CD14-positive monocyte (primary cell): ENCODE results near the gene ATG10. TPM values are rescaled to one million over a fixed set of nuclear protein-coding genes. Genes with fewer than 3 reads are reported as not detected.

Source experiments
- DNase-seq, 3 donors: peaks; one replicate each; pipeline ENCODE4 v3.0.0-alpha.2; 2011 to 2022
- H2AFZ ChIP-seq: 2 replicates; pipeline ENCODE4 v1.6.0; 2012; ENCODE audit warnings: mild to moderate bottlenecking, low read depth, low read length, inconsistent platforms; ENCODE audit not compliant: insufficient read depth, poor library complexity, severe bottlenecking
- H3K27ac ChIP-seq, 2 donors: 1 replicate in 1 of 2; 2 replicates in 1 of 2; pipeline ENCODE4 v1.5.1; 2012 to 2013; ENCODE audit warnings: low read length in 2 of 2, control low read depth in 1 of 2, inconsistent platforms in 1 of 2, low read depth in 1 of 2, mild to moderate bottlenecking in 1 of 2
- H3K27me3 ChIP-seq, 2 donors: one replicate each; pipeline versions ENCODE4 v1.6.0 to v1.6.1; 2011 to 2013; ENCODE audit warnings: low read length in 2 of 2; ENCODE audit not compliant: control insufficient read depth in 2 of 2, insufficient read depth in 2 of 2
- H3K36me3 ChIP-seq, 2 donors: replicated peaks in 1 of 2; 1 replicate in 1 of 2; 2 replicates in 1 of 2; pipeline versions ENCODE4 v1.5.1 to v1.6.1; 2012 to 2013; ENCODE audit warnings: low read length in 2 of 2, control low read depth in 1 of 2, inconsistent platforms in 1 of 2, mild to moderate bottlenecking in 1 of 2; ENCODE audit not compliant: insufficient read depth in 2 of 2, control insufficient read depth in 1 of 2
- H3K4me1 ChIP-seq, 2 donors: 1 replicate in 1 of 2; 2 replicates in 1 of 2; pipeline versions ENCODE4 v1.5.1 to v1.6.1; 2012 to 2013; ENCODE audit warnings: low read length in 2 of 2, control low read depth in 1 of 2, inconsistent platforms in 1 of 2, mild to moderate bottlenecking in 1 of 2, moderate library complexity in 1 of 2; ENCODE audit not compliant: insufficient read depth in 2 of 2, control insufficient read depth in 1 of 2
- H3K4me2 ChIP-seq: replicated peaks from 2 replicates; pipeline ENCODE3; 2012; ENCODE audit warnings: low read length, moderate library complexity, mild to moderate bottlenecking; ENCODE audit not compliant: poor library complexity, severe bottlenecking; ENCODE audit errors: extremely low read depth
- H3K4me3 ChIP-seq, 3 experiments: fragments of 200-600 bp in 1 of 3; sonication (generic) in 1 of 3; replicated peaks in 1 of 3; 1 replicate in 2 of 3; 2 replicates in 1 of 3; pipeline ENCODE4 v1.5.1; 2011 to 2013; ENCODE audit warnings: low read length in 3 of 3, mild to moderate bottlenecking in 3 of 3, control low read depth in 2 of 3, low read depth in 2 of 3, inconsistent platforms in 1 of 3, moderate library complexity in 1 of 3
- H3K79me2 ChIP-seq: 2 replicates; pipeline ENCODE4 v1.6.0; 2012; ENCODE audit warnings: mild to moderate bottlenecking, control low read depth, inconsistent platforms, low read length, moderate library complexity; ENCODE audit not compliant: insufficient read depth
- H3K9ac ChIP-seq: 2 replicates; pipeline ENCODE4 v1.6.0; 2017; ENCODE audit warnings: low read length, mild to moderate bottlenecking; ENCODE audit not compliant: insufficient read depth, poor library complexity, severe bottlenecking
- H3K9me3 ChIP-seq, 2 donors: replicated peaks in 1 of 2; 1 replicate in 1 of 2; 2 replicates in 1 of 2; pipeline versions ENCODE4 v1.5.1 to v1.6.1; 2012 to 2013; ENCODE audit warnings: low read length in 2 of 2, control low read depth in 1 of 2; ENCODE audit not compliant: control insufficient read depth in 1 of 2, insufficient read depth in 1 of 2
- H4K20me1 ChIP-seq: 2 replicates; pipeline ENCODE4 v1.6.0; 2012; ENCODE audit warnings: mild to moderate bottlenecking, low read length, control low read depth, moderate library complexity; ENCODE audit not compliant: insufficient read depth
- H3K27ac Mint-ChIP-seq, 7 donors: one replicate each; pipeline ENCODE4 v1.8.0; 2020; ENCODE audit warnings: mild to moderate bottlenecking in 7 of 7, mixed read lengths in 7 of 7, moderate library complexity in 6 of 7, inconsistent platforms in 2 of 7
- H3K27me3 Mint-ChIP-seq, 3 donors: one replicate each; pipeline ENCODE4 v1.8.0; 2021 to 2022; ENCODE audit warnings: low read depth in 3 of 3, mild to moderate bottlenecking in 3 of 3, mixed read lengths in 3 of 3, moderate library complexity in 3 of 3, inconsistent platforms in 1 of 3
- H3K36me3 Mint-ChIP-seq, 2 donors: one replicate each; pipeline ENCODE4 v1.8.0; 2020; ENCODE audit warnings: mixed read lengths in 2 of 2, inconsistent platforms in 1 of 2, mild to moderate bottlenecking in 1 of 2
- H3K4me1 Mint-ChIP-seq: one replicate; pipeline ENCODE4 v1.8.0; 2020; ENCODE audit warnings: mild to moderate bottlenecking, mixed read lengths
- H3K4me3 Mint-ChIP-seq, 2 donors: one replicate each; pipeline ENCODE4 v1.8.0; 2020; ENCODE audit warnings: mild to moderate bottlenecking in 2 of 2, mixed read lengths in 2 of 2, moderate library complexity in 1 of 2
- H3K9me3 Mint-ChIP-seq, 7 donors: one replicate each; pipeline ENCODE4 v1.8.0; 2020 to 2022; ENCODE audit warnings: mixed read lengths in 7 of 7, mild to moderate bottlenecking in 6 of 7, moderate library complexity in 6 of 7, inconsistent platforms in 2 of 7
- CTCF ChIP-seq: fragments of 200-600 bp; IDR thresholded peaks from one replicate; pipeline ENCODE4 v1.8.0; 2022; ENCODE audit warnings: antibody characterized with exemption, mild to moderate bottlenecking
- WGBS: methylation state at CpG from one replicate; pipeline ENCODE4 v1.1.5; 2013; ENCODE audit warnings: missing lambda C conversion rate; ENCODE audit not compliant: insufficient coverage; 5-methylcytosine and 5-hydroxymethylcytosine counted together
- intact Hi-C, 2 donors: fragments of 100-400 bp; cut with micrococcal nuclease; formaldehyde crosslinking; loops; one replicate each; pipeline versions ENCODE4 v1.15.0 to v1.15.1; 2023
- polyA plus RNA-seq, 3 donors: library from polyadenylated mRNA; depleted of rRNA in 1 of 3; unstranded in 2 of 3; stranded (reverse) in 1 of 3; fragments of 300-500 nt in 2 of 3; fragments of >200 nt in 1 of 3; fragmentation: Illumina TruSeq in 2 of 3; gene quantifications; 1 replicate in 2 of 3; 2 replicates in 1 of 3; pipeline ENCODE4 v1.2.3, GENCODE V29; 2012 to 2021

ATG10 gene
- polyA plus RNA-seq, 3 donors, result 2.1 to 7.9 (median 5.6) TPM

DNA sequence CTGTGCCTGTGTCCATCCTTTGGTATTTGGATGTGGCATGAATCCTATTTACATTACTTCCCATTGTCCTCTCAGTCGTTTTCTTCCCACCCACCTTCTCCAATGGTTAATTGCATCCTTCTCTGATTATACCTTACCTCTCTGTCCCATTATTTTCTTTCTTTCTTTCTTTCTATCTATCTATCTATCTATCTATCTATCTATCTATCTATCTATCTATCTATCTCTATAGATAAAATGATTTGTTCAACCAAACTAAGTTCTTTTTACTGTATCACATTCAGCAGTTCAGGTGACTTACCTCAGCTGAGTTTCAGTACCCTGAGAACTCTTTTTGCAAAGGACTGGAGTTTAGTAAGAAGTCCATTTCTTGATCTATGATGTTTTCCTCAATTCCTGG is 225.7 kb downstream of the ATG10 start:
- H3K79me2 ChIP-seq, result no peaks in the 10 kb centered on the region
- WGBS, result no CpG with 5 or more reads among the region's 1 CpG

GRCh38 chr5:82204567-82204966 is 232.7 kb downstream of the ATG10 start:
- Mint-ChIP-seq H3K4me3 (no peak overlapping the region), H3K4me1 (no peaks in the 10 kb centered on the region), H3K27me3 (no peaks in the 10 kb centered on the region), H3K9me3 (peaks cover 0 to 2% (median 0%) of the 10 kb centered on the region in 7 donors), H3K36me3 (peaks cover 0 to 2% of the 10 kb centered on the region in 2 donors), H3K27ac (no peak overlapping the region)
- no peaks in the 10 kb centered on the region for H3K27me3 ChIP-seq
- 100% methylated on average over 1 of the region's 2 CpGs for WGBS
- H3K4me2 ChIP-seq, result no peak overlapping the region
- DNase-seq, result no peak
- intact Hi-C loops, result no loop called here
- TF ChIP-seq CTCF, result no peak
- no peaks in the 10 kb centered on the region for H4K20me1 ChIP-seq
- H3K27ac ChIP-seq, result no peak overlapping the region
- H3K36me3 ChIP-seq, result no peaks in the 10 kb centered on the region
- H3K9ac ChIP-seq, result no peak overlapping the region
- H3K4me3 ChIP-seq, result no peak overlapping the region
- H3K9me3 ChIP-seq, result no peaks in the 10 kb centered on the region
- H3K79me2 ChIP-seq, result no peaks in the 10 kb centered on the region
- no peaks in the 10 kb centered on the region for H3K4me1 ChIP-seq
- H2AFZ ChIP-seq, result no peak overlapping the region

More for the DNA sequence above, 225.7 kb downstream of the ATG10 start:
- Histone ChIP-seq H3K4me2 (no peak overlapping the region), H2AFZ (no peak overlapping the region), H3K27ac (no peak overlapping the region), H3K4me1 (no peaks in the 10 kb centered on the region), H4K20me1 (no peaks in the 10 kb centered on the region), H3K4me3 (no peak overlapping the region), H3K27me3 (no peaks in the 10 kb centered on the region), H3K9me3 (no peaks in the 10 kb centered on the region), H3K9ac (no peak overlapping the region), H3K36me3 (no peaks in the 10 kb centered on the region)
- no peak for DNase-seq
- TF ChIP-seq CTCF, result no peak
- peak overlapping the region in 1 of 7 donors; percentile 21 for H3K27ac Mint-ChIP-seq
- peaks cover 0 to 2% (median 0%) of the 10 kb centered on the region in 3 donors for H3K27me3 Mint-ChIP-seq
- H3K4me3 Mint-ChIP-seq, result no peak overlapping the region
- peaks cover 0 to 2% (median 0%) of the 10 kb centered on the region in 7 donors for H3K9me3 Mint-ChIP-seq
- H3K36me3 Mint-ChIP-seq, result peaks cover 0 to 4% of the 10 kb centered on the region in 2 donors
- intact Hi-C loops, result no loop called here
- H3K4me1 Mint-ChIP-seq, result no peaks in the 10 kb centered on the region
